Thyroid gland (tissue), 4 donors: ENCODE data around the gene TATDN2. TPM values are rescaled to one million over a fixed set of nuclear protein-coding genes. Genes with fewer than 3 reads are reported as not detected.

ENCODE experiments used
- DNase-seq, 2 donors: peaks; one replicate each; pipeline ENCODE4 v3.0.0-alpha.2; 2019
- H3K27ac ChIP-seq, 3 donors: fragments of 200-600 bp; sonication (generic); 1 replicate in 2 of 3; 2 replicates in 1 of 3; pipeline ENCODE4 v1.5.1; 2016 to 2019; ENCODE audit warnings: mild to moderate bottlenecking in 1 of 3, moderate library complexity in 1 of 3
- H3K27me3 ChIP-seq: fragments of 200-600 bp; sonication (generic); one replicate; pipeline ENCODE4 v1.5.1; 2019
- H3K36me3 ChIP-seq, 2 donors: fragments of 200-600 bp; sonication (generic); one replicate each; pipeline ENCODE4 v1.5.1; 2016 to 2019
- H3K4me1 ChIP-seq, 2 donors: fragments of 200-600 bp; sonication (generic); one replicate each; pipeline ENCODE4 v1.5.1; 2017 to 2019
- H3K4me3 ChIP-seq, 3 donors: fragments of 200-600 bp; sonication (generic); replicated peaks in 1 of 3; 1 replicate in 2 of 3; 2 replicates in 1 of 3; pipeline ENCODE4 v1.5.1; 2016; ENCODE audit warnings: mild to moderate bottlenecking in 1 of 3
- H3K9me3 ChIP-seq: fragments of 200-600 bp; sonication (generic); one replicate; pipeline ENCODE4 v1.5.1; 2017
- POLR2A ChIP-seq, 2 donors: fragments of 450-650 bp; IDR thresholded peaks; one replicate each; pipeline ENCODE4 v1.6.1; 2017; ENCODE audit warnings: antibody characterized with exemption in 2 of 2, mild to moderate bottlenecking in 2 of 2, moderate library complexity in 1 of 2
- WGBS, 2 donors: methylation state at CpG; one replicate each; pipeline ENCODE4 v1.1.5; 2017; 5-methylcytosine and 5-hydroxymethylcytosine counted together
- intact Hi-C: fragments of 100-400 bp; cut with DNase I; formaldehyde crosslinking; loops from one replicate; pipeline ENCODE4 v1.15.1; 2023
- total RNA-seq, 4 donors: library from RNA; depleted of rRNA; stranded (reverse); fragments of >200 nt; gene quantifications; one replicate each; pipeline ENCODE4 v1.2.3, GENCODE V29; 2016
- TF ChIP-seq, protein P1 (sequence below), 6 experiments: fragments of 200-600 bp in 3 of 6; fragments of 450-650 bp in 3 of 6; sonication (generic) in 3 of 6; IDR thresholded peaks; one replicate each; pipeline ENCODE4 v1.5.1; 2016 to 2019; ENCODE audit warnings: antibody characterized with exemption in 6 of 6, mild to moderate bottlenecking in 2 of 6, inconsistent platforms in 1 of 6, moderate library complexity in 1 of 6

Gene TATDN2
- total RNA-seq, 4 donors from 2014 or later, result 21.4 to 37.1 (median 30.1) TPM

- Histone ChIP-seq H3K36me3 (peaks cover 22 to 24% of the 10 kb centered on the region in 2 donors), H3K4me1 (peaks cover 13 to 15% of the 10 kb centered on the region in 2 donors), H3K27me3 (no peaks in the 10 kb centered on the region), H3K27ac (no peak overlapping the region), H3K9me3 (no peaks in the 10 kb centered on the region), H3K4me3 (no peak overlapping the region)
- TF ChIP-seq POLR2A (IDR thresholded peaks at IDR 0.05), result no peak
- TF ChIP-seq, protein P1, sequence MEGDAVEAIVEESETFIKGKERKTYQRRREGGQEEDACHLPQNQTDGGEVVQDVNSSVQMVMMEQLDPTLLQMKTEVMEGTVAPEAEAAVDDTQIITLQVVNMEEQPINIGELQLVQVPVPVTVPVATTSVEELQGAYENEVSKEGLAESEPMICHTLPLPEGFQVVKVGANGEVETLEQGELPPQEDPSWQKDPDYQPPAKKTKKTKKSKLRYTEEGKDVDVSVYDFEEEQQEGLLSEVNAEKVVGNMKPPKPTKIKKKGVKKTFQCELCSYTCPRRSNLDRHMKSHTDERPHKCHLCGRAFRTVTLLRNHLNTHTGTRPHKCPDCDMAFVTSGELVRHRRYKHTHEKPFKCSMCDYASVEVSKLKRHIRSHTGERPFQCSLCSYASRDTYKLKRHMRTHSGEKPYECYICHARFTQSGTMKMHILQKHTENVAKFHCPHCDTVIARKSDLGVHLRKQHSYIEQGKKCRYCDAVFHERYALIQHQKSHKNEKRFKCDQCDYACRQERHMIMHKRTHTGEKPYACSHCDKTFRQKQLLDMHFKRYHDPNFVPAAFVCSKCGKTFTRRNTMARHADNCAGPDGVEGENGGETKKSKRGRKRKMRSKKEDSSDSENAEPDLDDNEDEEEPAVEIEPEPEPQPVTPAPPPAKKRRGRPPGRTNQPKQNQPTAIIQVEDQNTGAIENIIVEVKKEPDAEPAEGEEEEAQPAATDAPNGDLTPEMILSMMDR (IDR thresholded peaks at IDR 0.05), result no peak
- WGBS, 2 donors, result 89 to 93% methylated on average over 5 of the region's 5 CpGs
- intact Hi-C loops, result no loop called here
- DNase-seq, result no peak
These were observed 31.9 kb downstream of the TATDN2 start for GRCh38 chr3:10280177-10280529.

DNA sequence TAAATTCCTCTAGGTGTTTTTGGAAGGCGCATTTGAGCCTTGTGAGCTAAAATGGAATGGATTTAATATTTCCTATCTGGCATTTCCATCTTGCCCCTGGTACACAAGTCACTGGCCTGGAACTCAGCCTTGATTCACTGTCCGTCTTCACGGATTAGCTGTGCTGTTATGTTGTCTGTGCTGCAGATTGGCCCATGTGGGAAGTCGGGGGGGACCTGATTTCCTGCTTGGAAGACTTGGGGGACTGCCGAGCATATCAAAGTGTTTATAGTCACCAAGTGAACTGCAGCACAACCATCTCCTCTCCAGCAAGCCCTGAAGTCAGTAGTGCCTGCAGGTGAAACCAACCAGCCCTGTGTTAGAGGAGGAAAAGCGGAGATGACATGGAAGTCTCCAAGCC is 32.3 kb downstream of the TATDN2 start:
- TF ChIP-seq, protein P1 (IDR thresholded peaks at IDR 0.05), result no peak
- TF ChIP-seq POLR2A (IDR thresholded peaks at IDR 0.05), result no peak
- WGBS, 2 donors, result 87 to 90% methylated on average over 6 of the region's 6 CpGs
- intact Hi-C loops, result no loop called here
- H3K27me3 ChIP-seq, result no peaks in the 10 kb centered on the region
- H3K36me3 ChIP-seq, result peaks cover 22 to 24% of the 10 kb centered on the region in 2 donors
- H3K27ac ChIP-seq, result no peak overlapping the region
- peaks cover 13 to 15% of the 10 kb centered on the region in 2 donors for H3K4me1 ChIP-seq
- no peaks in the 10 kb centered on the region for H3K9me3 ChIP-seq
- no peak overlapping the region for H3K4me3 ChIP-seq
- no peak for DNase-seq

DNA sequence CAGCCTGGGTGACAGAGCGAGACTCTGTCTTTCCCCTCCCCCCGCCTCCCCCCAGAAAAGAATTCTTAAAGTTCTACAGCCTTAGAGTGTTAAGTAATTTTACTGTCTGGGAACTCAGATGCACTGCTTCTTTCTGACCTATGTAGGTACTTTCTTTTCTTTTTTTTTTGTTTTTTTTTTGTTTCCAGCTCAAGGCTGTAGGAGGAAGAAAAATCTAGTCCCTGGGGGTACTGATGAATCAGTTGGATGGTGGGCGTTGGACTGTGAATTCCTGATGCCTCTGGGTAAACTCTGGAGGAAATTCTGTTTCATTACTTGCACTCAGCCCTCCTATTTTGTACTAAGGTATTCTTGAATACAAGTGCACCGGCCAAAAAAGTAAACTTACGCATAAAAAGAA is 33.7 kb downstream of the TATDN2 start:
- WGBS, 2 donors, result 65 to 70% methylated on average over 5 of the region's 5 CpGs
- no peak for TF ChIP-seq POLR2A (IDR thresholded peaks at IDR 0.05)
- TF ChIP-seq, protein P1 (IDR thresholded peaks at IDR 0.05), result no peak
- no peaks in the 10 kb centered on the region for H3K27me3 ChIP-seq
- H3K4me1 ChIP-seq, result peaks cover 13 to 15% of the 10 kb centered on the region in 2 donors
- H3K36me3 ChIP-seq, result peaks cover 22 to 24% of the 10 kb centered on the region in 2 donors
- DNase-seq, result no peak
- no peaks in the 10 kb centered on the region for H3K9me3 ChIP-seq
- H3K4me3 ChIP-seq, result no peak overlapping the region
- intact Hi-C loops, result no loop called here
- H3K27ac ChIP-seq, result no peak overlapping the region

GRCh38 chr3:10283638-10284037 is 35.4 kb downstream of the TATDN2 start:
- H3K36me3 ChIP-seq, result peaks cover 21 to 22% of the 10 kb centered on the region in 2 donors

DNA sequence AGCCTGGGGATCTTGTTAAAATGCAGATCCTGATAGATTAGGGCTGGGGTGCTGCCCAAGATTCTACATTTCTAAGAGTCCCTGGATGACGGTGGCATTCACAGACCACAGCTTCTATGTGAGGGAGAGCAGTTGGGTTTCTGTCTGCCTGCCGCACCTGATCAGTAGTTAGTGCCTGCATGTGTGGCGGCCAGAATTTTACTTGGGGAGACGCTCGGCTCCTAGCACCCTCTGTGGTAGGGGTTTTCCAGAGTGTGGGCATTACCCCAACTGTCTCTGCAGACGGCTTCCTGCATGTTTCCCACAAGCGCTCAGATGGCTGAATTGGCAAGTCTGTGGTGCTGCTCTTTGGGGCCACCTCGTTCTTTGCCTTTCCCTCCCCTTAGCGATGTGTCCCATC is 36.2 kb downstream of the TATDN2 start:
- no peaks in the 10 kb centered on the region for H3K27me3 ChIP-seq
- H3K36me3 ChIP-seq, result peaks cover 12 to 14% of the 10 kb centered on the region in 2 donors
- no peak for DNase-seq
- no peak overlapping the region for H3K27ac ChIP-seq
- no peaks in the 10 kb centered on the region for H3K9me3 ChIP-seq
- peaks cover 13 to 15% of the 10 kb centered on the region in 2 donors for H3K4me1 ChIP-seq
- TF ChIP-seq POLR2A (IDR thresholded peaks at IDR 0.05), result no peak
- TF ChIP-seq, protein P1 (IDR thresholded peaks at IDR 0.05), result no peak
- WGBS, 2 donors, result 89 to 93% methylated on average over 6 to 8 of the region's 9 CpGs
- intact Hi-C loops, result no loop called here
- H3K4me3 ChIP-seq, result no peak overlapping the region

More at GRCh38 chr3:10283638-10284037, 35.4 kb downstream of the TATDN2 start:
- Histone ChIP-seq H3K27ac (peak overlapping the region in 2 of 3 donors; percentile 34 to 62), H3K4me1 (peaks cover 13 to 15% of the 10 kb centered on the region in 2 donors), H3K9me3 (no peaks in the 10 kb centered on the region), H3K27me3 (no peaks in the 10 kb centered on the region), H3K4me3 (no peak overlapping the region)
- 26 to 48% methylated on average over 4 to 5 of the region's 5 CpGs for WGBS, 2 donors
- intact Hi-C loops, result no loop called here
- TF ChIP-seq, protein P1 (IDR thresholded peaks at IDR 0.05), result no peak
- no peak for TF ChIP-seq POLR2A (IDR thresholded peaks at IDR 0.05)
- DNase-seq, result peak; percentile 96
